ENCODE data around the gene CDC27. TPM values are rescaled to one million over a fixed set of nuclear protein-coding genes. Genes with fewer than 3 reads are reported as not detected.

The CDC27 gene
- total RNA-seq, 5 donors from 2014 or later (not counting 1 experiment from before 2014, with no cell fraction given) = 54.6 to 66.0 (median 58.6) TPM

GRCh38 chr17:47099987-47100711 is 88.9 kb downstream of the CDC27 start:
- CTCF ChIA-PET = no interaction called here
- Histone ChIP-seq H3K27ac (ENCODE audit: low read length) (peak overlapping the region; percentile 6), H3K27me3 (replicated peaks in 1 of 2; ENCODE audit: control insufficient read depth in 2 of 2, extremely low read depth in 1 of 2, insufficient read depth in 2 of 2, low read length in 1 of 2) (no peaks in the 10 kb centered on the region), H3K4me3 (ENCODE audit: control insufficient read depth in 1 of 2, extremely low read depth in 1 of 2, low read length in 1 of 2) (peak overlapping the region; percentile 71 to 73), H3K36me3 (ENCODE audit: control insufficient read depth in 2 of 2, extremely low read depth in 1 of 2, insufficient read depth in 1 of 2, low read length in 1 of 2) (no peaks in the 10 kb centered on the region), H3K9me3 (no peaks in the 10 kb centered on the region), H3K4me1 (ENCODE audit: control insufficient read depth in 1 of 2, extremely low read depth in 1 of 2, insufficient read depth in 2 of 2, low read length in 2 of 2) (peaks cover 6 to 23% of the 10 kb centered on the region in 2 experiments)
- 0% methylated on average over 25 of the region's 42 CpGs for WGBS (ENCODE audit: insufficient coverage)
- Mint-ChIP-seq H3K27ac (peak overlapping the region; percentile 95 to 97), H3K4me1 (peaks cover 19 to 33% (median 29%) of the 10 kb centered on the region in 3 donors), H3K36me3 (no peaks in the 10 kb centered on the region), H3K4me3 (peak overlapping the region; percentile 94 to 99 (median 99)), H3K27me3 (no peaks in the 10 kb centered on the region), H3K9me3 (no peaks in the 10 kb centered on the region)
- peak; percentile 100 for ATAC-seq (replicated peaks in 1 of 4)
- POLR2A ChIA-PET = no interaction called here
- DNase-seq = peak; percentile 80 to 95 (median 87)

GRCh38 chr17:47099451-47099986 is 89.6 kb downstream of the CDC27 start:
- ChIA-PET POLR2A (no interaction called here), CTCF (no interaction called here)
- Mint-ChIP-seq H3K4me3 (peak overlapping the region; percentile 85 to 99 (median 94)), H3K4me1 (peaks cover 19 to 34% (median 29%) of the 10 kb centered on the region in 3 donors), H3K27me3 (no peaks in the 10 kb centered on the region), H3K9me3 (no peaks in the 10 kb centered on the region), H3K27ac (peak overlapping the region; percentile 19 to 61), H3K36me3 (no peaks in the 10 kb centered on the region)
- DNase-seq (peak in 4 of 35 experiments; percentile 3 to 10 (median 6)), ATAC-seq (replicated peaks in 1 of 4) (peak; percentile 28 to 38 (median 34))
- peak overlapping the region; percentile 71 to 73 for H3K4me3 ChIP-seq (ENCODE audit: control insufficient read depth in 1 of 2, extremely low read depth in 1 of 2, low read length in 1 of 2)
- no peaks in the 10 kb centered on the region for H3K36me3 ChIP-seq (ENCODE audit: control insufficient read depth in 2 of 2, extremely low read depth in 1 of 2, insufficient read depth in 1 of 2, low read length in 1 of 2)
- H3K27ac ChIP-seq (ENCODE audit: low read length) = peak overlapping the region; percentile 6
- H3K4me1 ChIP-seq (ENCODE audit: control insufficient read depth in 1 of 2, extremely low read depth in 1 of 2, insufficient read depth in 2 of 2, low read length in 2 of 2) = peaks cover 6 to 25% of the 10 kb centered on the region in 2 experiments
- WGBS (ENCODE audit: insufficient coverage) = 5% methylated on average over 17 of the region's 22 CpGs
- H3K27me3 ChIP-seq (replicated peaks in 1 of 2; ENCODE audit: control insufficient read depth in 2 of 2, extremely low read depth in 1 of 2, insufficient read depth in 2 of 2, low read length in 1 of 2) = no peaks in the 10 kb centered on the region
- H3K9me3 ChIP-seq = no peaks in the 10 kb centered on the region

DNA sequence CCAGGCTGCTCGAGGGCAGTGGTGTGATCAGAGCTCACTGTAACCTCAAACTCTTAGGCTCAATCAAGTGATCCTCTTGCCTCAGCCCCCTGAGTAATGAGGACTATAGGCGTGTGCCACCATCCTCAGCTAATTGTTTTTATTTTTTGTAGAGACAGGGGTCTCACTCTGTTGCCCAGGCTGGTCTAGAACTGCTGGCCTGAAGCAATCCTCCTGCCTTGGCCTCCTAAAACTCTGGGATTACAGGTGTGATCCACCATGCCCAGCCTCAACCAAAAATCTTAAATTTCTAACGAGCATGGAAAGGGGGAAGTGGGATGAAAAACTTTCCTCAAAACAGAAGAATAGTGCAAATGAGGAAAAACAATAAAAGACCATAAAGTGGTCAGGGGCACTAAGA is 92.8 kb downstream of the CDC27 start:
- Histone ChIP-seq H3K36me3 (ENCODE audit: control insufficient read depth in 2 of 2, extremely low read depth in 1 of 2, insufficient read depth in 1 of 2, low read length in 1 of 2) (no peaks in the 10 kb centered on the region), H3K4me1 (ENCODE audit: control insufficient read depth in 1 of 2, extremely low read depth in 1 of 2, insufficient read depth in 2 of 2, low read length in 2 of 2) (peaks cover 6 to 25% of the 10 kb centered on the region in 2 experiments), H3K9me3 (no peaks in the 10 kb centered on the region), H3K27ac (ENCODE audit: low read length) (no peak overlapping the region), H3K4me3 (ENCODE audit: control insufficient read depth in 1 of 2, extremely low read depth in 1 of 2, low read length in 1 of 2) (no peak overlapping the region), H3K27me3 (replicated peaks in 1 of 2; ENCODE audit: control insufficient read depth in 2 of 2, extremely low read depth in 1 of 2, insufficient read depth in 2 of 2, low read length in 1 of 2) (no peaks in the 10 kb centered on the region)
- Mint-ChIP-seq H3K4me3 (no peak overlapping the region), H3K9me3 (no peaks in the 10 kb centered on the region), H3K27ac (peak overlapping the region in 1 of 2 donors; percentile 34), H3K36me3 (peaks cover 18% of the 10 kb centered on the region), H3K4me1 (peaks cover 34 to 52% (median 47%) of the 10 kb centered on the region in 3 donors), H3K27me3 (no peaks in the 10 kb centered on the region)
- DNase-seq (no peak), ATAC-seq (replicated peaks in 1 of 4) (no peak)
- ChIA-PET POLR2A (interaction anchor here (0.6 kb wide), 2 partner anchors 11 to 684 kb away, joined by 3 to 4 read pairs; no protein-coding TSS in a partner anchor), CTCF (interaction anchor here (0.5 to 0.8 kb wide), 2 partner anchors 101 to 103 kb away, joined by 3 to 4 read pairs; no protein-coding TSS in a partner anchor)
- no CpG with 5 or more reads among the region's 3 CpGs for WGBS (ENCODE audit: insufficient coverage)

DNA sequence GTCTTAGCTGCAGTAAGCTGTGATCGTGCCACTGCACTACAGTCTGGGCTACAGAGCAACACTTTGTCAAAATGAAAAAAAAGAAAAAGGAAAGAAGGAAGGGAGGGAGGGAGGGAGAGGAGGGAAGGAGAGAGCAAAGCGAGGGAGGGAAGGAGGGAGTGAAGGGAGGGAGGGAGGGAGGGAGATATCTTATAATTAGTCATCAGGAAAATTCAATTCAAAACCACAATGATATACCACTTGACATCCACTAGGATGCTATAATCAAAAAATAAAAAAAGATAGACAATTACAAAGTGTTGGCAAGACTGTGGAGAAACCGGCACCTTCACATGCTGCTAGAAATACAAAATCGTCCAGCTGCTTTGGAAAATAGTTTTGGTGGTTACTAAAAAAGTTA is 93.8 kb downstream of the CDC27 start:
- H3K4me3 Mint-ChIP-seq = no peak overlapping the region
- ChIA-PET POLR2A (no interaction called here), CTCF (interaction anchor here in 1 of 2 donors (0.7 kb wide), 1 partner anchor 32 kb away, joined by 3 read pairs; no protein-coding TSS in a partner anchor)
- Histone ChIP-seq H3K27ac (ENCODE audit: low read length) (no peak overlapping the region), H3K9me3 (no peaks in the 10 kb centered on the region), H3K36me3 (ENCODE audit: control insufficient read depth in 2 of 2, extremely low read depth in 1 of 2, insufficient read depth in 1 of 2, low read length in 1 of 2) (no peaks in the 10 kb centered on the region), H3K4me1 (ENCODE audit: control insufficient read depth in 1 of 2, extremely low read depth in 1 of 2, insufficient read depth in 2 of 2, low read length in 2 of 2) (peaks cover 4 to 17% of the 10 kb centered on the region in 2 experiments), H3K27me3 (replicated peaks in 1 of 2; ENCODE audit: control insufficient read depth in 2 of 2, extremely low read depth in 1 of 2, insufficient read depth in 2 of 2, low read length in 1 of 2) (no peaks in the 10 kb centered on the region), H3K4me3 (ENCODE audit: control insufficient read depth in 1 of 2, extremely low read depth in 1 of 2, low read length in 1 of 2) (no peak overlapping the region)
- H3K9me3 Mint-ChIP-seq = no peaks in the 10 kb centered on the region
- peaks cover 23% of the 10 kb centered on the region for H3K36me3 Mint-ChIP-seq
- WGBS (ENCODE audit: insufficient coverage) = no CpG with 5 or more reads among the region's 4 CpGs
- H3K27me3 Mint-ChIP-seq = no peaks in the 10 kb centered on the region
- H3K4me1 Mint-ChIP-seq = peaks cover 35 to 56% (median 50%) of the 10 kb centered on the region in 3 donors
- no peak overlapping the region for H3K27ac Mint-ChIP-seq
- DNase-seq (no peak), ATAC-seq (replicated peaks in 1 of 4) (no peak)

GRCh38 chr17:47087093-47087492 is 102.0 kb downstream of the CDC27 start:
- Mint-ChIP-seq H3K27ac (no peak overlapping the region), H3K4me3 (no peak overlapping the region), H3K36me3 (peaks cover 16% of the 10 kb centered on the region), H3K9me3 (no peaks in the 10 kb centered on the region), H3K27me3 (no peaks in the 10 kb centered on the region), H3K4me1 (peaks cover 46 to 52% (median 51%) of the 10 kb centered on the region in 3 donors)
- WGBS (ENCODE audit: insufficient coverage) = 83% methylated on average over 1 of the region's 3 CpGs
- H3K4me3 ChIP-seq (ENCODE audit: control insufficient read depth in 1 of 2, extremely low read depth in 1 of 2, low read length in 1 of 2) = no peak overlapping the region
- no peaks in the 10 kb centered on the region for H3K36me3 ChIP-seq (ENCODE audit: control insufficient read depth in 2 of 2, extremely low read depth in 1 of 2, insufficient read depth in 1 of 2, low read length in 1 of 2)
- POLR2A ChIA-PET = no interaction called here
- ATAC-seq (replicated peaks in 1 of 4) = no peak
- no peaks in the 10 kb centered on the region for H3K27me3 ChIP-seq (replicated peaks in 1 of 2; ENCODE audit: control insufficient read depth in 2 of 2, extremely low read depth in 1 of 2, insufficient read depth in 2 of 2, low read length in 1 of 2)
- CTCF ChIA-PET = no interaction called here
- H3K4me1 ChIP-seq (ENCODE audit: control insufficient read depth in 1 of 2, extremely low read depth in 1 of 2, insufficient read depth in 2 of 2, low read length in 2 of 2) = no peaks in the 10 kb centered on the region
- H3K9me3 ChIP-seq = no peaks in the 10 kb centered on the region
- DNase-seq = no peak
- no peak overlapping the region for H3K27ac ChIP-seq (ENCODE audit: low read length)

- no CpG with 5 or more reads among the region's 1 CpG for WGBS (ENCODE audit: insufficient coverage)
- no peaks in the 10 kb centered on the region for H3K27me3 Mint-ChIP-seq
- no peaks in the 10 kb centered on the region for H3K9me3 Mint-ChIP-seq
- no peak for ATAC-seq (replicated peaks in 1 of 4)
- no peak overlapping the region for H3K27ac Mint-ChIP-seq
- no peaks in the 10 kb centered on the region for H3K9me3 ChIP-seq
- H3K27me3 ChIP-seq (replicated peaks in 1 of 2; ENCODE audit: control insufficient read depth in 2 of 2, extremely low read depth in 1 of 2, insufficient read depth in 2 of 2, low read length in 1 of 2) = no peaks in the 10 kb centered on the region
- no peaks in the 10 kb centered on the region for H3K36me3 ChIP-seq (ENCODE audit: control insufficient read depth in 2 of 2, extremely low read depth in 1 of 2, insufficient read depth in 1 of 2, low read length in 1 of 2)
- no peak overlapping the region for H3K27ac ChIP-seq (ENCODE audit: low read length)
- H3K4me1 Mint-ChIP-seq = peaks cover 36 to 43% (median 42%) of the 10 kb centered on the region in 3 donors
- no peaks in the 10 kb centered on the region for H3K4me1 ChIP-seq (ENCODE audit: control insufficient read depth in 1 of 2, extremely low read depth in 1 of 2, insufficient read depth in 2 of 2, low read length in 2 of 2)
- no peak overlapping the region for H3K4me3 Mint-ChIP-seq
- no peak for DNase-seq
- peaks cover 12% of the 10 kb centered on the region for H3K36me3 Mint-ChIP-seq
- POLR2A ChIA-PET = interaction anchor here (0.5 to 0.6 kb wide), 3 partner anchors 11 to 271 kb away, joined by 3 to 4 read pairs (median 3); no protein-coding TSS in a partner anchor
- H3K4me3 ChIP-seq (ENCODE audit: control insufficient read depth in 1 of 2, extremely low read depth in 1 of 2, low read length in 1 of 2) = no peak overlapping the region
- CTCF ChIA-PET = no interaction called here
Measured at GRCh38 chr17:47085736-47086135, 103.4 kb downstream of the CDC27 start.

All from T-cell (primary cell).